ENCODE data around the gene WWOX.

The WWOX gene

DNA sequence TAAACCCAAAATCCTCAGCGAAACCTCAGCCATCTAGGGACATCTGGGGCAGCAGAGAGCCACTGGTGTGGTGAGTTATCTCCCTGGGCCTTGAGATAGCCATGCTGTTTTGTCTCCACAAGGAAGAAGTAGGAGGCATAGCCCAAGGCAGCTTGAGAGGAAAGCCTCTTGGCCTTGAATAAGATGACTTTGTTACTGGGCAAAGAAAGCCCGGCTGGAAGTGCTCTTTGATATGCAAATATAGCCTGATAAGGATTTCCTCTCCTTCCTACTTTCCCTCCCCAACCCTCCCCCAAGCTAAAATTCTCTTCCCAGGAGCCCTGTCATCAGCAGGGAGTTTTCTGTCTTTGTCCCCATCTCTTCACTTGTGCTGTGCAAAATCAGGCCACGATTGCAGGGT lies 806.7 kb downstream of the WWOX start:
- no peaks in the 10 kb centered on the region for H3K27me3 ChIP-seq
- TF ChIP-seq CTCF (IDR thresholded peaks at IDR 0.05): no peak
- no peak overlapping the region for H3K27ac ChIP-seq
- no peaks in the 10 kb centered on the region for H3K36me3 ChIP-seq
- no peaks in the 10 kb centered on the region for H3K4me1 ChIP-seq (ENCODE audit: control insufficient read depth in 1 of 2, insufficient read depth in 1 of 2, low read depth in 1 of 2, low read length in 1 of 2)
- no peaks in the 10 kb centered on the region for H3K9me3 ChIP-seq
- H3K4me3 ChIP-seq (ENCODE audit: low read depth in 1 of 2, low read length in 1 of 2): no peak overlapping the region

DNA sequence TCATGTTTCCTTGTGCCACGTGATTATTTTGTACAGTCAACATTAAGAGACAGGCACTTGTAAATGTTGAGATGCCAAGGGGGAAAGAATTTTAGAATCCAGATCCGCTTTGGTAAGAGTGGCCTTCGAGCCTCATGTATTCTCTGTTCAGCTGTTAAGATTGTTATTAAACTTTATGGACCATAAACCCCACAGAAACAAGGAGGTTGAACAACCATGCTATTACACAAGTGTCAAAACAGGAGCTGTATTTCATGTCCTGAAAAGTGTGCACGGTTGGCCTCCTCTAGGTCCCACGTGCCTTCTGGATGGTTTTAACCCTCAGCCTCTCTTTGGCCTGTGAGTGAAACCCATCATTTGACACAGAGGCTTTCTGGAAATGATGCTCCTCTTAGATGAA lies 809.8 kb downstream of the WWOX start:
- H3K36me3 ChIP-seq: no peaks in the 10 kb centered on the region
- H3K4me3 ChIP-seq (ENCODE audit: low read depth in 1 of 2, low read length in 1 of 2): no peak overlapping the region
- no peaks in the 10 kb centered on the region for H3K9me3 ChIP-seq
- no peak overlapping the region for H3K27ac ChIP-seq
- TF ChIP-seq CTCF (IDR thresholded peaks at IDR 0.05): no peak
- H3K27me3 ChIP-seq: no peaks in the 10 kb centered on the region
- no peaks in the 10 kb centered on the region for H3K4me1 ChIP-seq (ENCODE audit: control insufficient read depth in 1 of 2, insufficient read depth in 1 of 2, low read depth in 1 of 2, low read length in 1 of 2)

DNA sequence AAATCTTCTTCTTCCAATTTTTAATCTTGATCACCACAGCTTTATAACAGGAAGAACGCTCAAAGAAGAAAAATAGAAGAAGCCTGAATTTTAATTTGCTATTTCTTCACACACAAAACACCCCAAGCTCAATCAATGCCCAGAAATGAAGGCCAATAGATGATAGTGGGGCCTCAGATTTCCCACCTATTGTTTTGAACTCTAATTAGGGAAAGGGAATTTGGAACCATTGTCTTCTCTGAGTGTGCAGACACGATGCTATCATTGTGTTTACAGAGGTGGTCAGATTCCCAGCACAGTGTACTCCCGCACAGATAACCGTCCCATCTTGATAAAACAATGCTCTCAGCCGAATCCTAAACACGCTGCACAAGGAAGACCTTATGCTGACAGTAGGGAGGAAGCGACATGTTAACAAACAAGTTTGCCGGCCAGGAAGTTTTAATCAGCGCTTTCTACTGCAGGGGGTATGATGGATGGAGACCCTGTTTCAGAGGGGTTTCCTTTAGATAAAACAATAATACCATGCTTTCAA lies 816.4 kb downstream of the WWOX start:
- no peak overlapping the region for H3K27ac ChIP-seq
- no peaks in the 10 kb centered on the region for H3K9me3 ChIP-seq
- no peak for TF ChIP-seq CTCF (IDR thresholded peaks at IDR 0.05)
- H3K36me3 ChIP-seq: no peaks in the 10 kb centered on the region
- H3K4me3 ChIP-seq (ENCODE audit: low read depth in 1 of 2, low read length in 1 of 2): no peak overlapping the region
- H3K27me3 ChIP-seq: no peaks in the 10 kb centered on the region
- no peaks in the 10 kb centered on the region for H3K4me1 ChIP-seq (ENCODE audit: control insufficient read depth in 1 of 2, insufficient read depth in 1 of 2, low read depth in 1 of 2, low read length in 1 of 2)

DNA sequence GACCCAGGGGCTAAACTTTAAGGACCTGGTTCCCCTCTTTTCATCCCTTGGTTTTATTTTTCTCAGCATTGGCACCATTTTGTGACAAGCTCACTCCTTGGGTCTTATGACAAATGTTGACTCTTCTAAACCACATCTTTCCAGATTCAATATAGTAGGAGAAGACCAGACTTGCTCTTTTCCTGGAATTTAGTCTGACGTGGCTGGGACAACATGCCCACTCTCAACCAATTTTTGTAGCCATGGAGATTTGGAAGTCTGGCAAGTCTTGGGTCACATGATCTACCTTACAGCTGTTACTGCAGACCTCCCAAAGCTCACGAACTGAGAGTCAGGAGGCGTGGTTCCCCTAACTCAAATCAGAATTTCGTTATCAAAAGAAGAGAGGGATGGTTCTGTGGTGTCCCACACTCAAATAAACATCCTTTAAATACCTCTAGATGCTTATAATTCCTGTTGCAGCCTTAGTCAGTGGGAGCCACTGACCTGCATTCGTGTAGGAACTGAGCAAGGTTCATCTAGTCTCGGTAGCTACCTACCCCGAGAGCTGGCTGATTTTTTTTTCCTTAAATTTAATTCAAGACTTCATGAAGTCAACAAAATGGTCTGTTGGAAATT lies 817.6 kb downstream of the WWOX start:
- Histone ChIP-seq H3K36me3 (no peaks in the 10 kb centered on the region), H3K4me1 (ENCODE audit: control insufficient read depth in 1 of 2, insufficient read depth in 1 of 2, low read depth in 1 of 2, low read length in 1 of 2) (no peaks in the 10 kb centered on the region), H3K9me3 (no peaks in the 10 kb centered on the region), H3K27me3 (no peaks in the 10 kb centered on the region), H3K27ac (no peak overlapping the region), H3K4me3 (ENCODE audit: low read depth in 1 of 2, low read length in 1 of 2) (no peak overlapping the region)
- no peak for TF ChIP-seq CTCF (IDR thresholded peaks at IDR 0.05)

GRCh38 chr16:78918805-78919305 lies 819.4 kb downstream of the WWOX start:
- Histone ChIP-seq H3K36me3 (no peaks in the 10 kb centered on the region), H3K4me1 (ENCODE audit: control insufficient read depth in 1 of 2, insufficient read depth in 1 of 2, low read depth in 1 of 2, low read length in 1 of 2) (no peaks in the 10 kb centered on the region), H3K4me3 (ENCODE audit: low read depth in 1 of 2, low read length in 1 of 2) (no peak overlapping the region), H3K27ac (no peak overlapping the region), H3K9me3 (no peaks in the 10 kb centered on the region), H3K27me3 (no peaks in the 10 kb centered on the region)
- TF ChIP-seq CTCF (IDR thresholded peaks at IDR 0.05): no peak
